Activated naive CD8-positive, alpha-beta T cell (primary cell): ENCODE measurements around the gene SLC24A4.

Experiments
- H3K27ac Mint-ChIP-seq: one replicate; pipeline ENCODE4 v1.8.0; 2021; ENCODE audit warnings: mixed read lengths
- H3K27me3 Mint-ChIP-seq: one replicate; pipeline ENCODE4 v1.8.0; 2021; ENCODE audit warnings: mixed read lengths
- H3K36me3 Mint-ChIP-seq: one replicate; pipeline ENCODE4 v1.8.0; 2021; ENCODE audit warnings: mixed read lengths
- H3K4me1 Mint-ChIP-seq: one replicate; pipeline ENCODE4 v1.8.0; 2021; ENCODE audit warnings: low read depth, mixed read lengths
- H3K4me3 Mint-ChIP-seq: one replicate; pipeline ENCODE4 v1.8.0; 2021; ENCODE audit warnings: mild to moderate bottlenecking, mixed read lengths
- H3K9me3 Mint-ChIP-seq: one replicate; pipeline ENCODE4 v1.8.0; 2021; ENCODE audit warnings: low read depth, mixed read lengths

Gene SLC24A4

DNA sequence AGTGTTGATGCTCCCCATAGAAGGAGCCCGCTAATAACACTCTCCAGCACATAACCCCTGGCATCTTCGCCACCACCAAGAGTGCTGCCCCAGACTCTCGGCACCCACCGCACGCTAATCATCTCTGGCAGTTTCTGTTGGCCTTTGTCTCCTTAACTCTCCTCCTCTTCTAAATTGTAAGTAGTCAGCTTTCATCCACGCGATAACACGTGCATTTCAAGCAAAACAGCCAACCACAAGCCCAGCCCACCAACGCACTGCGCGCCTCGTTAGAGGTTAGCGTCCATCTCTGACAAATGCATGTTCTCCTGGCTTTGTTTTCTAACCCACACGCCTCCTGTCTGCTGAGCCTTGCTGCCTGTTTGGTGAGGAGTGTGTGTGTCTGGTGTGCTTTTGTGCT lies 129.5 kb downstream of the SLC24A4 start:
- Mint-ChIP-seq H3K4me1 (no peaks in the 10 kb centered on the region), H3K9me3 (no peaks in the 10 kb centered on the region), H3K27me3 (no peaks in the 10 kb centered on the region), H3K4me3 (no peak overlapping the region), H3K36me3 (no peaks in the 10 kb centered on the region), H3K27ac (no peak overlapping the region)

DNA sequence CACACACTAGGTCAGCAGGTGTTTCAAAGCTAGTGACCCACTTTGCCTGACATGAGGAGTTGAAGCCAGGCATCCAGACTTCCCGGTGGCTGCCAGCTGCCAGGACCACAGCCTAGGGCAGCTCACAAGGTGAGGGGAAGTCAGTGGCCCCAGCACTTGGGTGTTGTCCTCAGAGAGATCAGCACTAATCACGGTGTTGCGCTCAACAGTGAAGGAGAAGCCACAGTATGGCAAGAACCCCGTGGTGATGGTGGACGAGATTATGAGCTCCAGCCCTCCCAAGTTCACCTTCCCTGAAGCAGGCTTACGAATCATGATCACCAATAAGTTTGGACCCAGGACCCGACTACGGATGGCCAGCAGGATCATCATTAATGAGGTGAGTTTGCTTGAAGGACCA lies 130.7 kb downstream of the SLC24A4 start:
- H3K9me3 Mint-ChIP-seq = no peaks in the 10 kb centered on the region
- no peaks in the 10 kb centered on the region for H3K4me1 Mint-ChIP-seq
- H3K27ac Mint-ChIP-seq = no peak overlapping the region
- no peaks in the 10 kb centered on the region for H3K36me3 Mint-ChIP-seq
- H3K4me3 Mint-ChIP-seq = no peak overlapping the region
- H3K27me3 Mint-ChIP-seq = no peaks in the 10 kb centered on the region

- Mint-ChIP-seq H3K4me1 (peaks cover 10% of the 10 kb centered on the region), H3K27ac (no peak overlapping the region), H3K4me3 (no peak overlapping the region)
Observed at GRCh38 chr14:92455231-92455630, 132.3 kb downstream of the SLC24A4 start.

GRCh38 chr14:92456215-92457015 lies 133.4 kb downstream of the SLC24A4 start:
- H3K36me3 Mint-ChIP-seq = no peaks in the 10 kb centered on the region
- H3K27me3 Mint-ChIP-seq = no peaks in the 10 kb centered on the region
- H3K9me3 Mint-ChIP-seq = no peaks in the 10 kb centered on the region
- H3K4me3 Mint-ChIP-seq = no peak overlapping the region
- no peak overlapping the region for H3K27ac Mint-ChIP-seq
- peaks cover 10% of the 10 kb centered on the region for H3K4me1 Mint-ChIP-seq

More at GRCh38 chr14:92455231-92455630, 132.3 kb downstream of the SLC24A4 start:
- no peaks in the 10 kb centered on the region for H3K36me3 Mint-ChIP-seq
- H3K27me3 Mint-ChIP-seq = no peaks in the 10 kb centered on the region
- H3K9me3 Mint-ChIP-seq = no peaks in the 10 kb centered on the region

GRCh38 chr14:92457016-92457565 lies 134.1 kb downstream of the SLC24A4 start:
- Mint-ChIP-seq H3K36me3 (no peaks in the 10 kb centered on the region), H3K4me3 (no peak overlapping the region), H3K27me3 (no peaks in the 10 kb centered on the region), H3K4me1 (peaks cover 10% of the 10 kb centered on the region), H3K27ac (no peak overlapping the region), H3K9me3 (no peaks in the 10 kb centered on the region)

GRCh38 chr14:92458136-92459029 lies 135.4 kb downstream of the SLC24A4 start:
- H3K4me1 Mint-ChIP-seq = peaks cover 17% of the 10 kb centered on the region
- H3K9me3 Mint-ChIP-seq = no peaks in the 10 kb centered on the region
- H3K27ac Mint-ChIP-seq = no peak overlapping the region
- H3K36me3 Mint-ChIP-seq = no peaks in the 10 kb centered on the region
- H3K4me3 Mint-ChIP-seq = no peak overlapping the region
- H3K27me3 Mint-ChIP-seq = no peaks in the 10 kb centered on the region

DNA sequence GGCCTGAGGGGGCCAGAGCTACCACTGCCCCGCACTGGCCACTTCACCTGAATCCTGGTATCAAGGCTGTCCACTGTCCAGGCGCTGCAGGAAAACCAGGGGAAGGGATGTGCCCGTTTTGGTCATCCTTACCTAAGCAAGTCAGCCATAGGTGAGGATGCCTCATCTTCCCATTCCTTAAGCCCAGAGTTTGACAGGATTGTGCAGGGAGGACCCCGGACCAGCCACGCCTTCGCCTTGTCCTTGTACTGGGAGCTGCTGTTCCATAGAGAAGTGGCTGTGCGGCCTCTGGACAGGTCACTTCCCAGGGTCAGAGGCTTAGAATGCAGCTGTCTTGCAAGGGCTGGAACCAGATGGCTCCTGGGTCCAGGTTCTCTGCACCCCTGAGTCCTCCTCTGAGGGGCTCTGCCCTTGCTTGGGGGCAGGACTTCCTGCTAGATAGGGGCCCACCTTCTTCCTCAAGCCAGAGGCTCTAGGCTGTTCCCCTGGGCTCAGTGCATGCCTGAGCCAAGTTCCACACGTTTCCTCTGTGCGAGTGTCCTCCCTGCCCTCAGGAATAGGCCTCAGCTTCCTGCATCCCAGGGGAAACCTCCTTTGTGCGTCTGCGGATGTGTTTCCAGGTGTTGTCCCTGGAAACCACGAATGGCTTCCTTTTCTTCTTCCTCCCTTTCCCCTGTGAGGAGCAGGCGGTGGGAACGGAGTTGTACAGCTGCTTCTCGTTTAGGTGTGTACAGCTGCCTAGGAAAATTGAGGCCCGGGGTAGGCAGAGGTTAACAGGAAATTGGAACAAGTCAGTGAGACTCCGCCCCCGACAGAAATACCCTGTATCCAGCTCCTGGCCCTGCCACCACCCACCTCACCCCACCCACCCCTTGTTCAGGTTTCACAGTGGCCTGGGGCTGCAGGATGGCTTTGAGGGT lies 136.3 kb downstream of the SLC24A4 start:
- Mint-ChIP-seq H3K4me1 (peaks cover 17% of the 10 kb centered on the region), H3K4me3 (no peak overlapping the region), H3K36me3 (no peaks in the 10 kb centered on the region), H3K27me3 (no peaks in the 10 kb centered on the region), H3K27ac (no peak overlapping the region), H3K9me3 (no peaks in the 10 kb centered on the region)

GRCh38 chr14:92459950-92460421 lies 137.0 kb downstream of the SLC24A4 start:
- Mint-ChIP-seq H3K36me3 (no peaks in the 10 kb centered on the region), H3K27me3 (no peaks in the 10 kb centered on the region), H3K9me3 (no peaks in the 10 kb centered on the region), H3K27ac (no peak overlapping the region), H3K4me3 (no peak overlapping the region), H3K4me1 (peaks cover 17% of the 10 kb centered on the region)

DNA sequence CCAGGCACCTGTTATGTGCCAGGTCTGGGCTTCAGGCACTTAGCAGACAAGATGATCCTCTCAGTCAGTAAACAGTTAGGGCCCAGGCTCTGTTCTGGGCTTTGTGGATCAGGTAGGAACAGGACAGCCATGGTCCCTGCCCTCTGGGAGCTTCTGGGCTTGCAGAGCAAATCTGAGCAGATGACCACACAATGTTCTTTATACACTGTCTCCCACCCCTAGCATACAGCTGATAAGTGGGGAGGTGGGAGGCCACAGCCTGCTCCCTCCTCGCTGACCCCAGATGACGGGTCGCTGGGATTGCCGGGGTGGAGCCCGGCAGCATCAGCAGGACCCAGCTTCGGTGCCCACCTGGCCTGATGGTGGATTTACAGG lies 137.6 kb downstream of the SLC24A4 start:
- Mint-ChIP-seq H3K27me3 (no peaks in the 10 kb centered on the region), H3K27ac (no peak overlapping the region), H3K9me3 (no peaks in the 10 kb centered on the region), H3K36me3 (no peaks in the 10 kb centered on the region), H3K4me3 (no peak overlapping the region), H3K4me1 (peaks cover 17% of the 10 kb centered on the region)

- Mint-ChIP-seq H3K27ac (no peak overlapping the region), H3K4me1 (peaks cover 17% of the 10 kb centered on the region), H3K27me3 (no peaks in the 10 kb centered on the region), H3K36me3 (no peaks in the 10 kb centered on the region), H3K4me3 (no peak overlapping the region), H3K9me3 (no peaks in the 10 kb centered on the region)
Observed at GRCh38 chr14:92460916-92461579, 138.1 kb downstream of the SLC24A4 start.

DNA sequence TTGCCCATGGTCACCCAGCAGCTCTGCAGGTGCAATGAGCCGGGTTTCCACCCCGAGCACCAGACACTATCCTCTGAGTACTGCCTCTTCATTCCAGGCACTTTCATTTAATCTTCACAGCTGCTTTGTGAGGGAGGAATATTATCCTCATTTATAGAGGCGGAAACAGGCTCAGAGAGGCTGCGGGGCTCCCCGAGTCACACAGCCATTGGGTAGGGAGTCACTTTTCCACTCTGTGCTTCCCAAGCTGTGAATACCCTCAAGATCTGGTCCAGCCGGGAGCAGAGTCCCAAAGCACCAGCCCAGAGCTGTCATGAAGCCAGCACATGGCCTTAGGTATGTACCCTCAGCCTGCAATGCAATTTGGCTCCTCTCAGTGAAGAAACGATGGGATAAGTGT lies 138.9 kb downstream of the SLC24A4 start:
- Mint-ChIP-seq H3K36me3 (no peaks in the 10 kb centered on the region), H3K4me3 (no peak overlapping the region), H3K4me1 (peaks cover 17% of the 10 kb centered on the region), H3K27me3 (no peaks in the 10 kb centered on the region), H3K9me3 (no peaks in the 10 kb centered on the region), H3K27ac (no peak overlapping the region)

GRCh38 chr14:92462568-92462967 lies 139.6 kb downstream of the SLC24A4 start:
- Mint-ChIP-seq H3K27ac (no peak overlapping the region), H3K4me3 (no peak overlapping the region)

DNA sequence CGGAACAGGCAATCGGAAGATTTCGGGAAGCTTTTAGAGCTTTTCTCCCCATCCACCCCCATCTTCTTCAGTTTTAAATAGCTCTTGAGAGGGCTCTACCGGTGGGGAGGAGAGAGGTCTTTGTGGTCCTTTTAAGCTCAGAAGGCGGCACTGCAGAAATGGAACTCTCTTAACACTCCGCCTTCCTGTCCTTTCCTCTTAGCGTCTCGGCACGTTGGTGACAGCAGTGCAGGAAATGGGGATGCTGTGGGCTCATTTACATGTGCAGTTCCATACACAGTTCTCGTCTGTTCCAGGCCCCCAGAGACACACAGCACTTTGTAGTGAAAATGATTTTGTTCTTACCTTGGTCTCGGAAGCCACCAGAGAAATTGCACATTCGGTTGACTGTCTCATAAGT lies 140.2 kb downstream of the SLC24A4 start:
- Mint-ChIP-seq H3K4me3 (peak overlapping the region; percentile 35), H3K27ac (peak overlapping the region; percentile 16), H3K4me1 (peaks cover 17% of the 10 kb centered on the region), H3K9me3 (peaks cover 4% of the 10 kb centered on the region), H3K36me3 (peaks cover 3% of the 10 kb centered on the region), H3K27me3 (no peaks in the 10 kb centered on the region)

More at GRCh38 chr14:92462568-92462967, 139.6 kb downstream of the SLC24A4 start:
- H3K27me3 Mint-ChIP-seq = no peaks in the 10 kb centered on the region
- peaks cover 4% of the 10 kb centered on the region for H3K9me3 Mint-ChIP-seq
- peaks cover 3% of the 10 kb centered on the region for H3K36me3 Mint-ChIP-seq
- H3K4me1 Mint-ChIP-seq = peaks cover 17% of the 10 kb centered on the region

DNA sequence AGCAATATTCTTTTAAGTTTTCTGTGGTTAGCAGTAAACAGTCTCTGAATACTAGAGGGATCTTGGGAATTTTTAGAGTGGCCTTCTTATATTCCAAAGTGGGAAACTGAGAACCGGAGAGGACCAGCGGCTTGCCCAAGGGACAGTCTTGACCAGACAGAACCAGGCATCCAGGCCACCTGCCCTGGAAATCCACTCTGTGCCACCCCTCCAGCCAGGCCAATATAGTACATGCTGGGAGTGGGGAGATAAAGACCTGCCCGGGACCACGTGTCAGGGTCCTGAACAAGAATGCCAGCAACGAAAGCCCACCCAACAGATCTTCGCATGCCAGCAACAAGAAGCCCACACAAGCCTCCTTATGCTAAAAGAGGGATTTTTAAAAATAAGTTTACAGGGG lies 141.2 kb downstream of the SLC24A4 start:
- H3K4me3 Mint-ChIP-seq = no peak overlapping the region
- H3K9me3 Mint-ChIP-seq = peaks cover 4% of the 10 kb centered on the region
- no peak overlapping the region for H3K27ac Mint-ChIP-seq
- peaks cover 3% of the 10 kb centered on the region for H3K36me3 Mint-ChIP-seq
- no peaks in the 10 kb centered on the region for H3K27me3 Mint-ChIP-seq
- H3K4me1 Mint-ChIP-seq = peaks cover 16% of the 10 kb centered on the region
